Panc1 (cell line): Measurements from ENCODE around the gene TIRAP. TPM values are rescaled to one million over a fixed set of nuclear protein-coding genes. Genes with fewer than 3 reads are reported as not detected.
"Not testable (repeated sequence)": the region's sequence is repeated elsewhere in the genome, so short reads cannot be mapped to it uniquely, and the experiment has no call there.

ENCODE experiments used
- ATAC-seq: fragments of 200-7000 bp; cut with Tn5 transposase; 2 replicates; pipeline ENCODE4 v1.9.1; 2020; ENCODE audit warnings: mild to moderate bottlenecking, moderate library complexity
- BruUV-seq: library from RNA; stranded (reverse); fragments of 400-500 nt; replicated peaks from 2 replicates; lab custom pipeline; 2021; lab: Mats Ljungman, UMichigan
- CTCF ChIA-PET: fragments of 300-600 bp; sonication (Branson Sonifier 250); formaldehyde crosslinking; loops from one replicate; lab custom pipeline; 2022; ENCODE audit warnings: antibody characterized with exemption; lab: Charles Lee
- POLR2A ChIA-PET: fragments of 300-600 bp; sonication (Branson Sonifier 250); formaldehyde crosslinking; loops from one replicate; lab custom pipeline; 2022; ENCODE audit warnings: antibody characterized with exemption; lab: Charles Lee
- DNase-seq: peaks from one replicate; pipeline ENCODE4 v3.0.0-alpha.2; 2010; ENCODE audit warnings: low read depth, low spot score
- H3K27ac ChIP-seq: 2 replicates; pipeline ENCODE4 v1.5.1; 2011; ENCODE audit warnings: mild to moderate bottlenecking, low read length, inconsistent platforms
- H3K27me3 ChIP-seq: fragments of 200-500 bp; sonication (Bioruptor generic); 2 replicates; pipeline ENCODE4 v1.6.0; 2014; ENCODE audit warnings: low read length, inconsistent platforms; ENCODE audit not compliant: control insufficient read depth, insufficient read depth
- H3K36me3 ChIP-seq: fragments of 200-500 bp; sonication (Bioruptor generic); 2 replicates; pipeline ENCODE4 v1.5.1; 2014; ENCODE audit warnings: inconsistent platforms, mild to moderate bottlenecking, low read length, moderate library complexity; ENCODE audit not compliant: control insufficient read depth, insufficient read depth
- H3K4me1 ChIP-seq: 2 replicates; pipeline ENCODE4 v1.5.1; 2011; ENCODE audit warnings: inconsistent platforms, mild to moderate bottlenecking, low read length, moderate library complexity; ENCODE audit not compliant: control insufficient read depth, insufficient read depth
- H3K4me3 ChIP-seq, 2 experiments: 2 replicates each; pipeline ENCODE4 v1.5.1; 2011 to 2012; ENCODE audit warnings: low read depth in 2 of 2, low read length in 2 of 2, mild to moderate bottlenecking in 2 of 2, inconsistent platforms in 1 of 2, moderate library complexity in 1 of 2
- H3K9me3 ChIP-seq: fragments of 200-500 bp; sonication (Bioruptor generic); 2 replicates; pipeline ENCODE4 v1.5.1; 2014; ENCODE audit warnings: low read depth, mild to moderate bottlenecking, inconsistent platforms, low read length, moderate library complexity; ENCODE audit not compliant: control insufficient read depth, insufficient read depth
- CTCF ChIP-seq: fragments of 450-650 bp; IDR thresholded peaks from 2 replicates; pipeline ENCODE4 v1.5.1; 2017; ENCODE audit warnings: mild to moderate bottlenecking
- POLR2AphosphoS5 ChIP-seq: IDR thresholded peaks from 2 replicates; pipeline ENCODE4 v1.6.1; 2012; ENCODE audit warnings: mild to moderate bottlenecking, low read depth, low read length, moderate library complexity
- REST ChIP-seq, 2 experiments: IDR thresholded peaks; 2 replicates each; pipeline ENCODE4 v1.6.1; 2011 to 2012; ENCODE audit warnings: low read depth in 2 of 2, control low read depth in 1 of 2, low read length in 1 of 2, mild to moderate bottlenecking in 1 of 2, moderate library complexity in 1 of 2; ENCODE audit not compliant: insufficient read depth in 1 of 2
- SIN3A ChIP-seq: IDR thresholded peaks from 2 replicates; pipeline ENCODE4 v1.6.1; 2012; ENCODE audit warnings: low read depth, mild to moderate bottlenecking, low read length, moderate library complexity, borderline replicate concordance; ENCODE audit not compliant: insufficient read depth
- TCF7L2 ChIP-seq: IDR thresholded peaks from 2 replicates; pipeline ENCODE4 v1.6.1; 2011; ENCODE audit warnings: mild to moderate bottlenecking, low read depth, low read length, inconsistent platforms
- in situ Hi-C: cut with HindIII; loops from 2 replicates; pipeline ENCODE4 v1.10.0; 2016; ENCODE audit warnings: low sequenced_read_pairs, low pct_unique_long_range_greater_than_20kb
- intact Hi-C: fragments of 100-400 bp; cut with micrococcal nuclease; formaldehyde crosslinking; loops from one replicate; pipeline ENCODE4 v1.10.0; 2022; ENCODE audit not compliant: unreplicated experiment
- total RNA-seq: library from RNA; stranded (reverse); gene quantifications from one replicate; pipeline ENCODE4 v1.2.1, GENCODE V29; 2021; ENCODE audit not compliant: unreplicated experiment

Gene TIRAP
- total RNA-seq, 1 experiment from 2014 or later, result 19.3 TPM

GRCh38 chr11:126307706-126308105 is 24.8 kb downstream of the TIRAP start:
- H3K27ac ChIP-seq, result no peak overlapping the region
- no peaks in the 10 kb centered on the region for H3K36me3 ChIP-seq
- no TSS peak for BruUV-seq
- intact Hi-C loops, result no loop called here
- no peak overlapping the region for H3K4me3 ChIP-seq
- H3K9me3 ChIP-seq, result no peaks in the 10 kb centered on the region
- no peaks in the 10 kb centered on the region for H3K27me3 ChIP-seq
- TF ChIP-seq POLR2AphosphoS5, result no peak
- no peak for TF ChIP-seq TCF7L2
- no peak for TF ChIP-seq REST (IDR thresholded peaks at IDR 0.05; ENCODE audit: insufficient read depth in 1 of 2, low read depth in 2 of 2, low read length in 1 of 2)
- TF ChIP-seq SIN3A, result no peak
- no peak for TF ChIP-seq CTCF
- ChIA-PET CTCF (interaction anchor here (0.7 kb wide), 1 partner anchor 163 kb away, joined by 4 read pairs; no protein-coding TSS in a partner anchor), POLR2A (no interaction called here)
- in situ Hi-C loops, result no loop called here
- no peak for ATAC-seq
- H3K4me1 ChIP-seq, result peaks cover 7% of the 10 kb centered on the region; the same call in 1 of the 2 replicates
- DNase-seq, result no peak

- CTCF ChIA-PET, result no interaction called here
- no peak overlapping the region for H3K4me3 ChIP-seq
These were observed 25.4 kb downstream of the TIRAP start for GRCh38 chr11:126308271-126308671.

GRCh38 chr11:126308771-126309170 is 25.9 kb downstream of the TIRAP start:
- BruUV-seq, CTCF ChIA-PET, H3K4me1 ChIP-seq, H3K4me3 ChIP-seq, H3K36me3 ChIP-seq, H3K27me3 ChIP-seq, H3K9me3 ChIP-seq, POLR2A ChIA-PET, DNase-seq, ATAC-seq, intact Hi-C loops, in situ Hi-C loops, H3K27ac ChIP-seq: not testable (repeated sequence)

More at GRCh38 chr11:126308271-126308671, 25.4 kb downstream of the TIRAP start:
- POLR2A ChIA-PET, result no interaction called here
- H3K4me1 ChIP-seq, result peaks cover 6% of the 10 kb centered on the region; the same call in 1 of the 2 replicates
- no peaks in the 10 kb centered on the region for H3K27me3 ChIP-seq
- H3K36me3 ChIP-seq, result no peaks in the 10 kb centered on the region
- ATAC-seq, result no peak
- in situ Hi-C loops, result no loop called here
- no peak for TF ChIP-seq CTCF
- TF ChIP-seq TCF7L2, result no peak
- no peaks in the 10 kb centered on the region for H3K9me3 ChIP-seq
- H3K27ac ChIP-seq, result no peak overlapping the region
- no TSS peak for BruUV-seq
- intact Hi-C loops, result no loop called here
- no peak for DNase-seq
